Embryonic facial prominence (tissue), 1 donor: ENCODE data around the gene HMGCS2.

Source experiments
- DNase-seq: peaks from one replicate; pipeline ENCODE4 v3.0.0-alpha.2; 2016; ENCODE audit errors: extremely low spot score

Gene HMGCS2

GRCh38 chr1:119762953-119763352 is 5.8 kb downstream of the HMGCS2 start:
- no peak for DNase-seq

- DNase-seq = no peak
Measured at GRCh38 chr1:119762409-119762808, 6.3 kb downstream of the HMGCS2 start.

- no peak for DNase-seq
Measured at GRCh38 chr1:119758584-119758983, 10.1 kb downstream of the HMGCS2 start.

GRCh38 chr1:119752592-119752991 is 16.1 kb downstream of the HMGCS2 start:
- no peak for DNase-seq

- DNase-seq = no peak
Measured at GRCh38 chr1:119748040-119748439, 20.7 kb downstream of the HMGCS2 start.

GRCh38 chr1:119747451-119747850 is 21.3 kb downstream of the HMGCS2 start:
- no peak for DNase-seq

- DNase-seq = no peak
Measured at GRCh38 chr1:119745034-119745433, 23.7 kb downstream of the HMGCS2 start.

GRCh38 chr1:119744598-119744942 is 24.1 kb downstream of the HMGCS2 start:
- no peak for DNase-seq

- DNase-seq = peak; percentile 53
Measured at GRCh38 chr1:119743776-119744597, 24.7 kb downstream of the HMGCS2 start.

- DNase-seq = no peak
Measured at GRCh38 chr1:119743308-119743707, 25.4 kb downstream of the HMGCS2 start.

GRCh38 chr1:119742677-119743076 is 26.0 kb downstream of the HMGCS2 start:
- no peak for DNase-seq

- no peak for DNase-seq
Measured at GRCh38 chr1:119742202-119742601, 26.5 kb downstream of the HMGCS2 start.

- no peak for DNase-seq
Measured at GRCh38 chr1:119740896-119741780, 27.6 kb downstream of the HMGCS2 start.

- DNase-seq = no peak
Measured at GRCh38 chr1:119740261-119740660, 28.4 kb downstream of the HMGCS2 start.

GRCh38 chr1:119739150-119739549 is 29.6 kb downstream of the HMGCS2 start:
- DNase-seq = no peak

- DNase-seq = no peak
Measured at GRCh38 chr1:119738100-119738720, 30.5 kb downstream of the HMGCS2 start.

- DNase-seq = no peak
Measured at GRCh38 chr1:119737040-119737682, 31.5 kb downstream of the HMGCS2 start.

- DNase-seq = no peak
Measured at GRCh38 chr1:119736649-119737039, 32.1 kb downstream of the HMGCS2 start.

GRCh38 chr1:119735217-119735616 is 33.5 kb downstream of the HMGCS2 start:
- DNase-seq = no peak

- DNase-seq = no peak
Measured at GRCh38 chr1:119733754-119734153, 35.0 kb downstream of the HMGCS2 start.

- DNase-seq = no peak
Measured at GRCh38 chr1:119732465-119733168, 36.1 kb downstream of the HMGCS2 start.
